HG03354 (cell line): ENCODE results near the gene CAAP1.
"Not testable (repeated sequence)": the region's sequence is repeated elsewhere in the genome, so short reads cannot be mapped to it uniquely, and the experiment has no call there.

Experiments
- ATAC-seq: cut with Tn5 transposase; IDR thresholded peaks from one replicate; pipeline ENCODE4 v1.9.1; 2021; ENCODE audit warnings: mild to moderate bottlenecking; ENCODE audit not compliant: unreplicated experiment, poor library complexity, severe bottlenecking

CAAP1 gene

DNA sequence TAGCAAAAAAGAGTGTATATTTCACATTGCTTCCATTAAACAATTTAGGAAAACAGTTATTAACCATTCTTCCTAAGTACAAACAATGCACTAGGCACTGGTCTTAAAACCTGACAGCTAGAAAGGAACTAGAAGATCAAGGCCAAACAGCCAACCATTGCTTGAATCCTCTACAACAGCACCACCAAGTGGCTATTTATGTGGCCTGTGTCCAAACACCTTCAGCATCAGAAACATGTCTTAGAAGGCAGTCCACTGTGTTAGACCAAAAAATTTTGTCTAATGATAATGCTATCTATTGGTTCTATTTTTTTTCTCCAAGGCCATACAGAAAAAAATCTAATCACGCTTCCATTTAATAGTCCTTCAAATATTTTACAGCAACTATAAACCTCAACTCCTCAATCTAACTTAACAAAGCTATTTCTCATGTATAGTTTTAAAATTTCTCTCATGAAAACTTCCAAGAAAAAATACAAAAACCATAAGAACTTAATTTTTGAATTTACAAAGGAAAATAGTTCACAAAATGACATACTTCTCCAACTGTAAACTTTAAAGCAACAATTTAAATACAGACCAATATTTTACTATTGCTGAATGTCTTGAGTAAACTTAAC lies 36.1 kb downstream of the CAAP1 start:
- ATAC-seq: peak; percentile 89

- ATAC-seq: no peak
Observed at GRCh38 chr9:26850995-26851394, 41.6 kb downstream of the CAAP1 start.

- ATAC-seq: no peak
Observed at GRCh38 chr9:26833792-26834191, 58.8 kb downstream of the CAAP1 start.

GRCh38 chr9:26828391-26828955 lies 64.1 kb downstream of the CAAP1 start:
- not testable (repeated sequence) for ATAC-seq

DNA sequence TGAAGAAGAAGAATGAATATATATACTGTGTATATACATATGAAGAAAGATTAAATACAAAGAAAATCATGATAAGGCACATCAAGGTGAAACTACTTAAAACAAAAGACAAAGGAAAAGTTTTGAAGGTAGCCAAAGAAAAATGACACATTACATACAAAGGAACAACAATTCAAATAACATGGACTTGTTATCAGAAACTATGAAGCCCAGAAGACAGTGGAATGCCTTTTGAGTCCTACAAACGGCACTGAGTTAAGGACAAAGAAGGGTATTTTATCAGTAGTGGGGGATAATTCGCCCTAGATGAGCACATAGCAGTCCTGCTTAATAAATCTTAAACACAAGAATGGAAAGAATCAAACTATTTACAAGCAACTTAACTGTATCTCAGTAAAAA lies 77.8 kb downstream of the CAAP1 start:
- ATAC-seq: no peak

- ATAC-seq: no peak
Observed at GRCh38 chr9:26813247-26813646, 79.4 kb downstream of the CAAP1 start.

- ATAC-seq: no peak
Observed at GRCh38 chr9:26812217-26812616, 80.4 kb downstream of the CAAP1 start.

GRCh38 chr9:26811106-26811505 lies 81.5 kb downstream of the CAAP1 start:
- no peak for ATAC-seq

- ATAC-seq: no peak
Observed at GRCh38 chr9:26809795-26810194, 82.8 kb downstream of the CAAP1 start.

DNA sequence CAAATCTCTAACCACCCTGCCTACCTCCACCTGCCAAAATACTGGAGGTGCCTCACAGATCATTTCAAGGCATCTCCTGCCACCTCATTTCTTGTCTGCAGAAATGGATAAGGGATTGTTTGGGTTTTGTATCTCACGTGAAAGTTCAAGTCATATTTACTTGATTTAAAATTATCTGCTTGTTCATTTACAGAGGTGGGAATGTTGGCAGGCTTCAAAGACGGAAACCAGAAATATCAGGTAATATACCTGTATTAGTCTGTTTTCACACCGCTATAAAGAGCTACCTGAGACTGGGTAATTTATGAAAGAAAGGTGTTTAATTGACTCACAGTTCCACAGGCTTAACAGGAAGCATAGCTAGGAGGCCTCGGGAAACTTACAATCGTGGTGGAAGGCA lies 85.4 kb downstream of the CAAP1 start:
- no peak for ATAC-seq

DNA sequence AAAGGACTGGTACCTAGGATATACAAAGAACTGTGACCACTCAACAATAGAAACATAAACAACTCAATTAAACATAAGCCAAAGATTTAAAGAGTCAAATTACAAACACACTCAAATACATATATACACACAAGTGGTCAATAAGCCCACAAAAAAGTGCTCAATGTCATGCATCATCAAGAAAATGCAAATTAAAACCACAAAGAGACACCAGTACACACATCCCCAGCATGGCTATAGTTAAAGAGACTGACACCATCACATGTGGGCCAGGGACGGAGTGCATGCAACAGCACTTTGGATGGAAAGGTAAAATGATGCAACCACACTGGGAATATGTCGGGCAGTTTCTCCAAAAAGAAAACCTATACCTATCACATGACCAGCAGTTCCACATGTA lies 89.7 kb downstream of the CAAP1 start:
- ATAC-seq: no peak

DNA sequence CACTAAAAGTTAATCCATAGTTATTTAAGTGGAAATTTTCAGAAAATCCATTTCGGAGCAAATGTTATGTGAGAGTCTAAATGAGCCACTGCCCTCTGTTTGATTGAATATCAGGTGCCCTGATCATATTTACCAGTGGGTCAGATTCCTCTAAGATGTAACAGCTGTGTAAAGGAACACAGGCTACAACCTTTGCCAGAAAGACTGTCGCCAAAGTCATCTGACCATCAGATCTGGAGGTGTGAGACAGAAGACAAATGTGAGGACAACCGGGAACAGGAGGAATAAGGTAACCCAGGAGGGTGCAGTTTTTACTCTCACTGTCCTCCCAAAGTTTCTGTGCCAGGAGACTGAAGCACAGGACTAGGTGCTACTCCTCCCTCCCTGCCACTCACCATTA lies 90.8 kb downstream of the CAAP1 start:
- ATAC-seq: no peak

DNA sequence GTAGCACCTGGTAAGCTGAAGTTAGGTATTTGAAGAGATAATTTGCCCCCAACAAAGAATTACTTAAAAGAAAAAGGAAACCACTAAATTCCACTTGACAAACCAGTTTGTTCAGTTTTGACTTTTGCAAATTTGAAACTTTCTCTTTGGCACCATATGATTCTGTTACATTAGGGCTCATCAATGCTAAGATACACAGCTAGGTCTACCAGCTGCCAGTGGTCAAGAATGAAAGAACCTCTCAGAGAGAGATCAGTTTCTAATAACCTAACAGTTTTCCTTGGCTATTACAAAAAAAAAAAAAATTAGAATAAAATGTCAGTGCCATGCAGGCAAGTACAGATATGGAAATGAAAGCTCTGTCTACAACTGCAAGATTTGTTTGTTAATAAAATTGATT lies 92.3 kb downstream of the CAAP1 start:
- ATAC-seq: no peak

DNA sequence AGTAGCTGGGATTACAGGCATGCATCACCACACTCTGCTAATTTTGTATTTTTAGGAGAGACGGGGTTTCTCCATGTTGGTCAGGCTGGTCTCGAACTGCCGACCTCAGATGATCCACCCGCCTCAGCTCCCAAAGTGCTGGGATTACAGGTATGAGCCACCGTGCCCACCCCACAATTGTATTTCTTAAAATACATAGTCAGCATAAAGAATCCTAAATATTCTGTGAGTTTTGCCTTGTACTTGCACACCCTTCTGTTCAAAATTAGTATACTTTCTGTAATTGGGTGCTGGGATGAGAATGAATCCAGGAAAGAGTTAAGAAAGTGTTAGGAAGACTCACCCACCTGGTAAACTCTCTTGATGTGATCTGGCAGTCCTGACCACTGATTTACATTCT lies 101.3 kb downstream of the CAAP1 start:
- no peak for ATAC-seq
